ENCODE data around the gene TENM4. TPM values are rescaled to one million over a fixed set of nuclear protein-coding genes. Genes with fewer than 3 reads are reported as not detected.

TENM4 gene
- total and polyA plus RNA-seq, 2 of the 13 experiments (the other 11 are each of a cell fraction or from before 2014, with no cell fraction given) = not detected

DNA sequence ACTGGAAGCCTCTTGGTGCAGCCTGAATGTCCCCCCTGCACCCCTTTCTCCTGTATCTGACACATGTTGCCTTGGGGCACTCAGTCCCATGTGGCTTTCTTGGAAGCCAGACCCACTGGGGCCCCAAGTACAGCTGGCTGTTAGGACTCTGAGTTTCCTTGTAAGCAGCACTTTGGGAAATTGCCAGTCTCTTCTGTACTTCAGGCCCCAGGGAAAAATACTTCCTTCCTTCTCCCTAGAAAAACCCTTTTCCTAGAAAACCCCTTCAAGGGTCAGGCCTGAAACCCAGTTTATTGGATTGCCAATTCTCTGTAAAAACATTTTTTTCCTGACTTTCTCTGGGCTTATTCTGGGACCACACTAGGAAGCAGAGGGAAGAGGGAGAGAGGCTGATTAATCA, 360.3 kb downstream of the TENM4 start (continued):
- no peak for TF ChIP-seq ZHX1 (CRISPR knock-in tag; IDR thresholded peaks at IDR 0.05; ENCODE audit: low read depth)
- TF ChIP-seq, protein P1, sequence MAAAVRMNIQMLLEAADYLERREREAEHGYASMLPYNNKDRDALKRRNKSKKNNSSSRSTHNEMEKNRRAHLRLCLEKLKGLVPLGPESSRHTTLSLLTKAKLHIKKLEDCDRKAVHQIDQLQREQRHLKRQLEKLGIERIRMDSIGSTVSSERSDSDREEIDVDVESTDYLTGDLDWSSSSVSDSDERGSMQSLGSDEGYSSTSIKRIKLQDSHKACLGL (CRISPR knock-in tag; IDR thresholded peaks at IDR 0.05) = no peak
- TF ChIP-seq, protein P2, sequence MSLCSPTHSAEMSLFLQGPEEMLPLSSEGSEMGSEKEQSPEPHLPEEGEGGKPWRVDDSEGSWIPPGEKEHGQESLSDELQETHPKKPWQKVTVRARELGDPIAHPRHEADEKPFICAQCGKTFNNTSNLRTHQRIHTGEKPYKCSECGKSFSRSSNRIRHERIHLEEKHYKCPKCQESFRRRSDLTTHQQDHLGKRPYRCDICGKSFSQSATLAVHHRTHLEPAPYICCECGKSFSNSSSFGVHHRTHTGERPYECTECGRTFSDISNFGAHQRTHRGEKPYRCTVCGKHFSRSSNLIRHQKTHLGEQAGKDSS (CRISPR knock-in tag; IDR thresholded peaks at IDR 0.05; ENCODE audit: borderline replicate concordance, low read depth) = no peak
- TF ChIP-seq ARNT2 (CRISPR knock-in tag; IDR thresholded peaks at IDR 0.05; ENCODE audit: low read depth) = no peak
- no peak for TF ChIP-seq HDAC1 (CRISPR knock-in tag; IDR thresholded peaks at IDR 0.05)
- no peak for TF ChIP-seq TAF15 (IDR thresholded peaks at IDR 0.05; ENCODE audit: low read depth, low read length, poor library complexity, severe bottlenecking)
- TF ChIP-seq YY1 (IDR thresholded peaks at IDR 0.05; ENCODE audit: insufficient read depth, insufficient replicate concordance, low read depth, low read length) = no peak
- no peak for TF ChIP-seq ZNF121 (CRISPR knock-in tag; IDR thresholded peaks at IDR 0.05)
- no peak for TF ChIP-seq ZNF484 (CRISPR knock-in tag; IDR thresholded peaks at IDR 0.05; ENCODE audit: borderline replicate concordance, low read depth)
- TF ChIP-seq, protein P3, sequence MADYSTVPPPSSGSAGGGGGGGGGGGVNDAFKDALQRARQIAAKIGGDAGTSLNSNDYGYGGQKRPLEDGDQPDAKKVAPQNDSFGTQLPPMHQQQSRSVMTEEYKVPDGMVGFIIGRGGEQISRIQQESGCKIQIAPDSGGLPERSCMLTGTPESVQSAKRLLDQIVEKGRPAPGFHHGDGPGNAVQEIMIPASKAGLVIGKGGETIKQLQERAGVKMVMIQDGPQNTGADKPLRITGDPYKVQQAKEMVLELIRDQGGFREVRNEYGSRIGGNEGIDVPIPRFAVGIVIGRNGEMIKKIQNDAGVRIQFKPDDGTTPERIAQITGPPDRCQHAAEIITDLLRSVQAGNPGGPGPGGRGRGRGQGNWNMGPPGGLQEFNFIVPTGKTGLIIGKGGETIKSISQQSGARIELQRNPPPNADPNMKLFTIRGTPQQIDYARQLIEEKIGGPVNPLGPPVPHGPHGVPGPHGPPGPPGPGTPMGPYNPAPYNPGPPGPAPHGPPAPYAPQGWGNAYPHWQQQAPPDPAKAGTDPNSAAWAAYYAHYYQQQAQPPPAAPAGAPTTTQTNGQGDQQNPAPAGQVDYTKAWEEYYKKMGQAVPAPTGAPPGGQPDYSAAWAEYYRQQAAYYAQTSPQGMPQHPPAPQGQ (CRISPR knock-in tag; IDR thresholded peaks at IDR 0.05; ENCODE audit: borderline replicate concordance) = no peak
- no peak for TF ChIP-seq KAT2B (IDR thresholded peaks at IDR 0.05; ENCODE audit: borderline replicate concordance, low read depth, low read length)

Data from HepG2 (cell line).